ENCODE results near the gene RALY.
A peak's percentile ranks its signal among the peaks of the same experiment; 100 is the strongest.

Gene RALY

GRCh38 chr20:34049897-34050695, 56.4 kb downstream of the RALY start:
- no peak for DNase-seq (ENCODE audit: low read depth)
- TF ChIP-seq CTCF (IDR thresholded peaks at IDR 0.05; ENCODE audit: insufficient read depth, low read depth, low read length, missing control alignments), result no peak

DNA sequence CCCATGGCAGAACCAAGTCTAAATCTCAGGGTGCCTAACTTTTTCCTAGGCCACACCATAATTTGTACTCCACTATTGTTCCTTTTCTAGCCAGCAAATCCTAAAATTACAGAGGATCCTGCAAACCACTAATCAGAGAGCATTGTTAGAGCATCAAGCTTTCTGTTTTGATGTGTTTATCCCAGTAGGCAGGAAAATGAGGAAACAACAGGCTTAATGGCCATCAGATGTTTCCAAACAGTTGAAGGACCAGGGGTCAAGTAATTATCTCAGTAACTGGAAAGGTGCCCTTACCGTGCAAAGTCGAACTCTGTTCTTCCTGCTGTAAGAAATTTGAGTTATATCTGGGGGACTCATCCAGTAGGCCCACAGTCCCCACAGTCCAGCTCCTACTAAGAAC, 58.7 kb downstream of the RALY start:
- H3K4me3 ChIP-seq (ENCODE audit: low read depth, low read length), result no peak overlapping the region
- no peak for DNase-seq (ENCODE audit: low read depth)
- no peak for TF ChIP-seq CTCF (IDR thresholded peaks at IDR 0.05; ENCODE audit: insufficient read depth, low read depth, low read length, missing control alignments)

More at GRCh38 chr20:34049897-34050695, 56.4 kb downstream of the RALY start:
- no peak overlapping the region for H3K4me3 ChIP-seq (ENCODE audit: low read depth, low read length)

- no peak overlapping the region for H3K4me3 ChIP-seq (ENCODE audit: low read depth, low read length)
- no peak for DNase-seq (ENCODE audit: low read depth)
- TF ChIP-seq CTCF (IDR thresholded peaks at IDR 0.05; ENCODE audit: insufficient read depth, low read depth, low read length, missing control alignments), result no peak
Measured at GRCh38 chr20:34055290-34055689, 61.6 kb downstream of the RALY start.

GRCh38 chr20:34058831-34059230, 65.1 kb downstream of the RALY start:
- TF ChIP-seq CTCF (IDR thresholded peaks at IDR 0.05; ENCODE audit: insufficient read depth, low read depth, low read length, missing control alignments), result no peak
- H3K4me3 ChIP-seq (ENCODE audit: low read depth, low read length), result no peak overlapping the region
- peak; percentile 35 for DNase-seq (ENCODE audit: low read depth)

DNA sequence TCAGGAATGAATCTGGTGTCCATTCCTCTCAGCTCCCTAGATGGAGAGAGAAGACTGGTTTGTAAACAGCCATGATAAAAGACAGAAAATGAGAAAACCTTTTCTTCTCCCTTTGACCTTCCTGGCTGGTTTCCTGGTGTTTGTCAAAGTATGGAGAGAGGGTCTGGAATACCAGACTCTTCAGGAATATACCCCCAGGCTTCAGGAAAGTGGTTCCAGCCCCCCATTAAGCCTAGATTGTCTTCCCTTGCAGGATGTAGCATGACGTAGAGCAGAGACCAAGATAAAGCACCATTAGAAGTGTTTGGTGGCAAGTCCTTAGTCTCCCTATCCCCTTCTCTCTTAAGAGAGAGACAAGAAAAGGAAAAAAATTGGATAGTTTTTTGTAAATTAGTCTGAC, 67.3 kb downstream of the RALY start:
- DNase-seq (ENCODE audit: low read depth), result no peak
- no peak for TF ChIP-seq CTCF (IDR thresholded peaks at IDR 0.05; ENCODE audit: insufficient read depth, low read depth, low read length, missing control alignments)
- no peak overlapping the region for H3K4me3 ChIP-seq (ENCODE audit: low read depth, low read length)

GRCh38 chr20:34061695-34062094, 68.0 kb downstream of the RALY start:
- DNase-seq (ENCODE audit: low read depth), result peak; percentile 53
- no peak for TF ChIP-seq CTCF (IDR thresholded peaks at IDR 0.05; ENCODE audit: insufficient read depth, low read depth, low read length, missing control alignments)
- no peak overlapping the region for H3K4me3 ChIP-seq (ENCODE audit: low read depth, low read length)
